Thyroid gland (tissue), 4 donors: Measurements from ENCODE around the gene EXD3.

Source experiments
- CTCF ChIP-seq, 6 experiments: fragments of 200-600 bp in 3 of 6; fragments of 450-650 bp in 3 of 6; sonication (generic) in 3 of 6; IDR thresholded peaks; one replicate each; pipeline ENCODE4 v1.5.1; 2016 to 2019; ENCODE audit warnings: antibody characterized with exemption in 6 of 6, mild to moderate bottlenecking in 2 of 6, inconsistent platforms in 1 of 6, moderate library complexity in 1 of 6
- POLR2A ChIP-seq, 2 donors: fragments of 450-650 bp; IDR thresholded peaks; one replicate each; pipeline ENCODE4 v1.6.1; 2017; ENCODE audit warnings: antibody characterized with exemption in 2 of 2, mild to moderate bottlenecking in 2 of 2, moderate library complexity in 1 of 2

GRCh38 chr9:137382444-137383080 lies 40.4 kb downstream of the EXD3 start:
- TF ChIP-seq CTCF (IDR thresholded peaks at IDR 0.05), result no peak
- TF ChIP-seq POLR2A (IDR thresholded peaks at IDR 0.05), result no peak
